Activated CD4-positive, alpha-beta T cell treated with anti-CD3 and anti-CD28 coated beads, Interleukin-2, amount 50 U/mL, for 48 hours (primary cell): Measurements from ENCODE around the gene CDRT15.
"Not testable (repeated sequence)": the region's sequence is repeated elsewhere in the genome, so short reads cannot be mapped to it uniquely, and the experiment has no call there.

ENCODE experiments used
- DNase-seq, 2 experiments: peaks; one replicate each; pipeline ENCODE4 v3.0.0-alpha.2; 2020

The CDRT15 gene

DNA sequence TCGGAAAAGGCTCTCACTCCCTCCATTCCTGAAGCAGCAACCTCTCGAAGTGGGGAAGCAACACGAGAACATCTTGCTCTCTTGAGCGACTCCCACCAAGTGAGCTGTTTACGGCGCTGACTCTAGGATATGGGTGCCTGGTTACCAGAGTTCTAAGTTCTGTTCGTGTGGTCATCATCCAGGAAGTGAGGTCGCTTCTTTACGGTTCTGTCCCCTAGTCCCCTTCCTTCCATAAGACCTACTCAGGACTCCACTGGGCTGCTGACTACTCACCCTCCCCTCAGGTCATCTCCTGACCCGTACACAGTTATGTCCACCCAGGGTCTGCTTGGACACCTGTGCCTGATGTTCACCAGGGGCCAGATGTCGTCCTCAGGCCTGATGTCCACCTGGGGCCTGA, at the start of gene CDRT15:
CDRT15 (minus strand) TSS at position 101 of the 400 bp plus-strand sequence; CDS start at position 72, 29 bp downstream.
- not testable (repeated sequence) for DNase-seq

GRCh38 chr17:14282726-14283125, 46.1 kb upstream of the CDRT15 start:
- DNase-seq, result no peak

- DNase-seq, result no peak
Measured at GRCh38 chr17:14281530-14281929, 44.9 kb upstream of the CDRT15 start.

DNA sequence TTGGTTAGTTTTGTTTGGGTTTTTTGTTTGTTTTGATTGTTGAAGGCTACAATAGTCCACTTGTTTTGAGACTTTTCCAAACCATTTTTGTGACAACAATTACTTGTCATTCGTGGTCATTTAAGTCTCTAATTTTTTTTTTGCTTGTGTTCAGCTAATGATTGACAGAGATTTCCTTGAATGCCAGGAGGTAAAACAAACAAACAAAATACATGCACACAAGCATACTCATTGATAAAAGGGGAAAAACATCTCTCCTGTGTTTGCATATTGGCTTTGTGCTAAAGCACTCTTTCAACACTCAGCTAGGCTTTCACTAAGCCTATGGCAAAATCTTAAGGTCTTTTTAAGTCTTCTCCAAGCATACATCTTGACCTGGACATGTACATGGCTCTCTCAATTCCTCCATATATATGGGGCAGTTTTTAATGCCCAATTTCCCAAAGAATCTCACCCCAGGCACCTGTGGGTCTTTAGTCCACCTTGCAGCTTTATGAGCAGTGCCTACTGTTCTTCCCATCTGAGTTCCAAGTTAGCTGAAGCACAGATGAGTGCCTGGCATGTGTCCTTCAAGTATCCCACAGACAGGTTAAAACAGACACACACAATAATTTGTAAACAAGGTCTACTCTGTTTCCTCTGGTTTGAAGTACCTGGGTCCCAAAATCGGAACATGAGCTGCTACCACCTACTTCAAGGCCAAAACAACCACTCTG, 40.0 kb upstream of the CDRT15 start:
- DNase-seq, result no peak

GRCh38 chr17:14270508-14270907, 33.8 kb upstream of the CDRT15 start:
- no peak for DNase-seq

DNA sequence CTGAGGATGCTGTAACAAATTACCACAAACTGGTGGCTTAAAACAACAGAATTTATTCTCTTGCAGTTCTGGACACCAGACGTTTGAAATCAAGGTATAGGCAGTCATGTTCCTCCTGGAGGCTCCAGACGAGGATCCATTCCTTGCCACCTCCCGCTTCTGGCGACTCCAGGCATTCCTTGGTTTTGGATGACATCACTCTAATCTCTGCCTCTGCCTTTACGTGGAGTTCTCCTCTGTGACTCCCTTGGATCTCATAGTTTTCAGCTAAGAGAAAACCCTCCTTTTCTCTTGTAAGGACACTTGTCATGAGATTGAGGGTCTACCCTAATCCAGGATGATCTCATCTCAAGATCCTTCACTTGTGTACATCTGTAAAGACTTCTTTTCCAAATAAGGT, 32.8 kb upstream of the CDRT15 start:
- no peak for DNase-seq

DNA sequence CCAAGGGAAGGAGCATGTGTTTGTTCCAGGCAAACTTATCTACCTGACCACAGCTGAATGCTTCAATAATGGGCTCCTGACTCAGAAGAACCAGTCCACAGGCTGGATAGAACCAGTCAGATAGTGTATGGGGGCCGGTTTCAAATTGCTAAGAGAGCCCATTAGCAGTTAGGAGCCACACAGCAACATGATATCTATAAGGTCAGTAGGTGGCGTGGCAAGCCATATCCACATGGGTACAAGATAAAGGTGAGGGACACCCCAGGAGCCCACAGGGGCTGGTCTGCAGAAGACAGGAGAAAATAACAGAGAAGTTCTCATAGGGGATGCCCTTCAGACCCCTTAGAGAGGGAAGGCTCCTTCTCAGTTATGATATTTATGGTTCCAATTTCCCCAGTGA, 31.6 kb upstream of the CDRT15 start:
- DNase-seq, result peak; percentile 1 to 5

GRCh38 chr17:14261406-14261805, 24.7 kb upstream of the CDRT15 start:
- no peak for DNase-seq

DNA sequence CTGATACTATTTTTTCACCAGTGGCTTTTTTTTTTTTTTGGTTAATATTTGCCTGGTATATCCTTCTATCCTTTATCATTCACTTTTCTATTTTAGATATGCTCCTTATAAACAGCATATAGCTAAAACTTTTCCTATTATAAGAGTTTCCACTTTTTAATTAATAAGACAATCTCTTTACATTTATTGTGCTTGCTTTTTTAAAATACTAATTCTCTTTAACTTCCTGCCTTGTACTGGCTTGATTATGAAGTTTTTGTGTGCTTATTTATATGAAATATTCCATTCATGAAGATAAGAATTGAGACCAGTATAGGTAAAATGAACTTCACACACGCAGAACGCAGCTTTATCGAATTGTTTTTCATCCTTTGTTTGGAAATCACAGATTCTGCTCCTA, 9.0 kb upstream of the CDRT15 start:
- DNase-seq, result no peak

- DNase-seq, result no peak
Measured at GRCh38 chr17:14245002-14245401, 8.3 kb upstream of the CDRT15 start.

DNA sequence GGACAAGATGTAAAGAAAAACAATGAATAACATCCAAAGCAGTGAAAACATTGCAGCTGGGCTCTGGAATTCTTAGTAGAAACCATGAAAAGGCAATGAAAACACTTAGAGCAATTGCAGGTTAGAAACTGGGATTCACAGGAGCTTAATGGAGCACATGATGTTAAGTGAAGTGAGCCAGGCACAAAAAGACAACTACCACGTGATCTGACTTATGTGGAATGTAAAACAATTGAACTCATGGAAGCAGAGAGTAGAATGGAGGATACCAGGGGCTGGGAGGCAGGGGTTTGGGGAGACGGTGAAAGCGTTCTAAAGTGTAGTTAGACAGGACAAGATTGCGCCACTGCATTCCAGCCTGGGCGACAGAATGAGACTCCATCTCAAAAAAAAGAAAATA, 2.6 kb upstream of the CDRT15 start:
- not testable (repeated sequence) for DNase-seq

GRCh38 chr17:14236032-14236431, 630 bp downstream of the CDRT15 start:
- DNase-seq, result not testable (repeated sequence)

- DNase-seq, result not testable (repeated sequence)
Measured at GRCh38 chr17:14235047-14235446, 1.6 kb downstream of the CDRT15 start.

DNA sequence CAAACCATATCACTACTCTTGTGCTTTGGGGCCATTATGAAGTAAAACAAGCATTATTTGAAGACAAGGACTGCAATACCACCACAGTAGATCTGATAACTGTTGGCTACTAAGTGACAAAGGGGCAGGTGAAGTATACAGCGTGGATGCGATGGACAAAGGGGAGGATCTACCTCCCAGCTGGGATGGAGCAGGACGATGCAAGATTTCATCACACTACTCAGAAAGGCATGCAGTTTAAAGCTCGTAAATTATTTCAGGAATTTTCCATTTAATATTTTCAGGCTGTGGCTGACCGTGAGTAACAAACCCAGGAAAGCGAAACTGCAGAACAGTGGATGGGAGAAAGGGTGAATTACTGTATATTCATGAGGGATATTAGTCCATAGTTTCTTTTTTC, 5.5 kb downstream of the CDRT15 start:
- not testable (repeated sequence) for DNase-seq

- no peak for DNase-seq
Measured at GRCh38 chr17:14228903-14229302, 7.8 kb downstream of the CDRT15 start.

DNA sequence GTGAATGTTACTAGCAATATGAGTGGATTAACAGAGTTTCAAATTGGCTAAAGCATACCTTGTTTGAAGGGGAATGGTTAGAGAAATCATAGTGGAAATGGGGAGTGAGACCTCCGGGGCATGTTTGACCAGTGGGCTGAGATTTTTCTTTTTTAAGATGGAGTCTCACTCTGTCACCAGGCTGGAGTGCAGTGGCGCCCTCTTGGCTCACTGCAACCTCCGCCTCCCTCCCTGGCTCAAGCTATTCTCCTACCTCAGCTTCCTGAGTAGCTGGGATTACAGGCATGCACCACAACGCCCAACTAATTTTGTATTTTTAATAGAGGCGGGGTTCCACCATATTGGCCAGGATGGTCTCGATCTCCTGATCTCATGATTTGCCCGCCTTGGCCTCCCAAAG, 9.6 kb downstream of the CDRT15 start:
- no peak for DNase-seq

GRCh38 chr17:14225254-14225980, 11.2 kb downstream of the CDRT15 start:
- DNase-seq, result no peak

DNA sequence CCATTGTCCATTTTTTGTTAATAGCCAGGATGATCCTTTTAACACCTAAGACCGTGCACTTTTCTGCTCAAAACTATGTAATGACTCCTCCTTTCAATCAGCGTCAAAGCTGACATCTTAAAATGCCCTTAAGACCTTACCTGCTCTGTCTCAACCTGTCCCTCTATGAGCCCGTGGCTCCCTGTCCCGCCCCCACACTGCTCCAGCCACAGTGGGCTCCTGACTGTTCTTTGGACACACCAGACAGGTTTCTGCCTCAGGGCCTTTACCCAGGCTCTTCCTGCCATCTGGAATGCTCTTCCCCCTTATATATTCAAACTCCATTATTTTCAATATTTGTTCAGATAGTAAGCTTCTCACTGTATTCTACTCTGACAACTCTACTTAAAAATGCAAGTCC, 14.1 kb downstream of the CDRT15 start:
- DNase-seq, result no peak

- DNase-seq, result no peak
Measured at GRCh38 chr17:14214271-14214670, 22.4 kb downstream of the CDRT15 start.

- DNase-seq, result no peak
Measured at GRCh38 chr17:14212401-14212800, 24.3 kb downstream of the CDRT15 start.

DNA sequence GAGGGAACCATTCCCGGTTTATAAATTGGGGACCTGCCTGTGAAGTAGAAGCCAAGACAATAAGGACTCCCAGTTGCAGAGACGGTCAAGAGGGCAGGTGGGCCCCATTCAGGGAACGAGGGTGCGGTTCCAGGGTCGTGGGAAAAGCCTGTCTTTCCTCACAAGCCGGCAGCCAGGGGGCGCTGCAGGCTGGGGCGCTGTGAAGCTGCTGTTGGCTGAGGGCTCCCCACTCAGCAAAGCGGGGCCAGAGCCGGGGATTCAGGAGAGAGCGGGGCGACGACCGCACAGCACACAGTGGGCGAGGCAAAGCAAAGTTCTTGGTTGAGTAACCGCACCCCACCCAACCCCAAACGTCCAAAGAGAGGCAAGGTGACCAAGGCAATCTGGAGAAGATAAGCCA, 24.9 kb downstream of the CDRT15 start:
- DNase-seq, result no peak

DNA sequence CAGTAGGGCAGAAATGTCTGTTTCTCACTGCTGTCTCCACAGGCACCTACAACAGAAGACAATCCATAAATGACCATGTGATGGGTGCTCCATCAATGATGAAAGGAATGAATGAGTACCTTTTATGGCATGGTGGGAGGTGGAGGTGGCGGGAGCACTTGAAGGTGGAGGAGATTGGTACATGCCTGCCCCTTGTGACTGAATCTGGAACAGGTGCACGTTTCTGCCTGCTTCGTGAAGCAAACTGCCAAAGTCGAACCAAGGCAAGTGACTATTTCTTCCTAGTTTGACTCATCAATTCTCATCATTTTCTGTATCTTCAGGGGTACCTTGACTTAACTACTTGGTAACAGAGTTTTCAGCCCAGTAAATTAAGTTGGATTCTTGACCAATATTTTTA, 25.4 kb downstream of the CDRT15 start:
- no peak for DNase-seq

GRCh38 chr17:14209215-14209614, 27.4 kb downstream of the CDRT15 start:
- DNase-seq, result no peak

GRCh38 chr17:14207791-14208190, 28.9 kb downstream of the CDRT15 start:
- no peak for DNase-seq

DNA sequence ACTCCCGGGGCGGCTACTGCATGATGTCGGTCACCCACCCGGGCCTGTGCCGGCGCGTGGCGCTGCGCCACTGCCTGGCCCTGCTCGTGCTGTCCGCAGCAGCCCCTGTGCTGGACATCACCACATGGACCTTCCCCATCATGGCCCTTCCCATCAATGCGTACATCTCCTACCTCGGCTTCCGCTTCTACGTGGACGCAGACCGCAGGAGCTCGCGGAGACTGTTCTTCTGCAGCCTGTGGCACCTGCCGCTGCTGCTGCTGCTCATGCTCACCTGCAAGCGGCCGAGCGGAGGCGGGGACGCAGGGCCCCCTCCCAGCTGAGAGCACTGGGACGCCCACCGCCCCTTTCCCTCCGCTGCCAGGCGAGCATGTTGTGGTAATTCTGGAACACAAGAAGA, 29.8 kb downstream of the CDRT15 start:
- DNase-seq, result no peak
